K562 (cell line): Measurements from ENCODE around the gene ATG14. TPM values are rescaled to one million over a fixed set of nuclear protein-coding genes. Genes with fewer than 3 reads are reported as not detected.

ENCODE experiments used
- FOXJ2 ChIP-seq: fragments of 200-800 bp; sonication (Bioruptor generic); IDR thresholded peaks from 2 replicates; pipeline ENCODE4 v1.6.1; 2016; ENCODE audit warnings: missing genetic modification characterization, missing compliant biosample characterization
- GABPA ChIP-seq: fragments of 200-800 bp; sonication (Bioruptor generic); conservative IDR thresholded peaks from 2 replicates; pipeline ENCODE4 v1.6.1; 2016; ENCODE audit warnings: low read depth, missing genetic modification characterization, missing compliant biosample characterization
- MXI1 ChIP-seq: IDR thresholded peaks from 2 replicates; pipeline ENCODE4 v1.6.1; 2011; ENCODE audit warnings: low read depth, mild to moderate bottlenecking, improper control_type of control experiment, low read length
- RAD51 ChIP-seq: fragments of 450-650 bp; IDR thresholded peaks from 2 replicates; pipeline ENCODE4 v1.7.1; 2016; ENCODE audit warnings: low read depth, mild to moderate bottlenecking, borderline replicate concordance
- TBP ChIP-seq: optimal IDR thresholded peaks from 2 replicates; pipeline ENCODE3; 2011; ENCODE audit warnings: low read depth, low read length, improper control_type of control experiment
- TFAM ChIP-seq: fragments of 250-450 bp; sonication (Bioruptor Pico); conservative IDR thresholded peaks from 2 replicates; pipeline ENCODE4 v1.5.0; 2021; ENCODE audit warnings: mild to moderate bottlenecking, moderate library complexity
- ZNF263 ChIP-seq: sonication (generic); formaldehyde crosslinking; IDR thresholded peaks from 2 replicates; pipeline ENCODE4 v1.8.0; 2022; ENCODE audit warnings: mild to moderate bottlenecking, missing genetic modification reagents, borderline replicate concordance
- polyA plus RNA-seq, 8 experiments: library from polyadenylated mRNA; depleted of rRNA in 4 of 8; stranded (reverse) in 5 of 8; unstranded in 3 of 8; fragments of >200 nt; fragmentation: Nextera tagmentation in 2 of 8; fragmentation: Illumina TruSeq in 1 of 8; extraction: Ambion mirVana in 2 of 8; extraction: Trizol in 1 of 8; gene quantifications; 2 replicates each; pipeline versions ENCODE4 v1.2.1 to v1.2.3, GENCODE V29; 2011 to 2014; ENCODE audit warnings: inconsistent platforms in 1 of 8, missing spikeins in 1 of 8
- total RNA-seq, 7 experiments: library from RNA; depleted of rRNA in 6 of 7; stranded (reverse); fragments of >200 nt in 6 of 7; fragmentation: Illumina TruSeq in 2 of 7; extraction: Trizol in 2 of 7; gene quantifications; 2 replicates each; pipeline versions ENCODE4 v1.2.1 to v1.2.3, GENCODE V29; 2011 to 2021; ENCODE audit warnings: low replicate concordance in 1 of 7
- TF ChIP-seq, protein P1 (sequence below): fragments of 450-650 bp; IDR thresholded peaks from 2 replicates; pipeline ENCODE4 v1.6.1; 2016; ENCODE audit warnings: low read depth
- TF ChIP-seq, protein P2 (sequence below), 2 experiments: fragments of 450-650 bp; formaldehyde crosslinking in 1 of 2; IDR thresholded peaks; 2 replicates each; pipeline versions ENCODE4 v1.4.0 to v1.6.1; 2014 to 2020; ENCODE audit warnings: mild to moderate bottlenecking in 2 of 2, borderline replicate concordance in 1 of 2, low read depth in 1 of 2

Gene ATG14
- total and polyA plus RNA-seq, 9 of the 15 experiments (the other 6 are each of a cell fraction or from before 2014, with no cell fraction given) = 0.55 to 4.2 (median 3.5) TPM

DNA sequence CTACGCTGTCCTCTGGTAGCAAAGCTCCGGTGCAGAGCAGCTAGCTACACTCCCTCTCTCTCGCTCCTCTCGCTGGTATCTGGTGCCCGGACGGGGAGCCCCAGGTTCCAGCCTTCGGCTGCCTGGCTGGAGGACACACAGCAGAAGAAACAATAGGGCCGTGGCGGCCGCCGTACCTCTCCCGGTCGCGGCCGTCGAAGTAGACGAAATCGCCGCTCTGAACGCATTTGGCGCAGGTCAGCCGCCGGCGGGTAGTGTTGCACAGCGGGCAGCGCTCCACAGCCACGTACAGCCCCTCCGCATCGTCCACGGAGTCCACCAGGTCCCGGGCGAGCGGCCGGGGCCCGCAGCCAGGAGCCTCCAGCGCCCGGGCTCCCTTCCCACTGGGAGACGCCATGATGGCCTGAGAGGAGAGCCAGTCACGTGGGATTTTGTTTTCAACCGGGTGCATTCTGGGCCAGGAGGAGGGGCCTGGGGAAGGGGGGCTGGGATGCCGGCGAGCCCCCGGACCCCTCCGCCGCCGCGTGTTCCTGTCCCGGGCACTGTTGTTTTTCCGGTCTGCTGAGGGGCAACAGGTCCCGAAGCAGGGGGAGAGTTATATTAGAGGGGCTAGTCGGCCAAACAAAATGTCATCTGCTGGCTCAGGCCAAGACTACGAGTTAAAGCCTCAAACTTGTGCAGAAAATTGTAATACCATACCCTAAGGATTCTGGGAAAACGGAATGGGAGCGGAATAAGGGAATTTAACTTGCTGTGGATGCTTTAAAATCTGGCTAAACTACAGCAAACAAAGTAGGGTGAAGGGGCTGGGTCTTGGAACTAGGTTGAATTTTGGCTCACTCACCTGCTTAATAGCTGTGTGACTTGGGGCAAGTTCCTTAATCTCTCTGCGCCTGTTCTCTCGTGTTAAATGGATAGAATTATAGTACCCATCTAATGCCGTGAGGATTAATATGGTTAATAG lies at the start of gene ATG14 (continued):
- TF ChIP-seq RAD51 (peak; percentile 89), FOXJ2 (tag) (peak; percentile 65), TBP (peak; percentile 84), TFAM (CRISPR knock-in tag) (no peak), MXI1 (peak; percentile 19; the same call in 1 of the 2 replicates), ZNF263 (CRISPR knock-in tag) (no peak), GABPA (tag) (peak; percentile 64)
- TF ChIP-seq, protein P1, sequence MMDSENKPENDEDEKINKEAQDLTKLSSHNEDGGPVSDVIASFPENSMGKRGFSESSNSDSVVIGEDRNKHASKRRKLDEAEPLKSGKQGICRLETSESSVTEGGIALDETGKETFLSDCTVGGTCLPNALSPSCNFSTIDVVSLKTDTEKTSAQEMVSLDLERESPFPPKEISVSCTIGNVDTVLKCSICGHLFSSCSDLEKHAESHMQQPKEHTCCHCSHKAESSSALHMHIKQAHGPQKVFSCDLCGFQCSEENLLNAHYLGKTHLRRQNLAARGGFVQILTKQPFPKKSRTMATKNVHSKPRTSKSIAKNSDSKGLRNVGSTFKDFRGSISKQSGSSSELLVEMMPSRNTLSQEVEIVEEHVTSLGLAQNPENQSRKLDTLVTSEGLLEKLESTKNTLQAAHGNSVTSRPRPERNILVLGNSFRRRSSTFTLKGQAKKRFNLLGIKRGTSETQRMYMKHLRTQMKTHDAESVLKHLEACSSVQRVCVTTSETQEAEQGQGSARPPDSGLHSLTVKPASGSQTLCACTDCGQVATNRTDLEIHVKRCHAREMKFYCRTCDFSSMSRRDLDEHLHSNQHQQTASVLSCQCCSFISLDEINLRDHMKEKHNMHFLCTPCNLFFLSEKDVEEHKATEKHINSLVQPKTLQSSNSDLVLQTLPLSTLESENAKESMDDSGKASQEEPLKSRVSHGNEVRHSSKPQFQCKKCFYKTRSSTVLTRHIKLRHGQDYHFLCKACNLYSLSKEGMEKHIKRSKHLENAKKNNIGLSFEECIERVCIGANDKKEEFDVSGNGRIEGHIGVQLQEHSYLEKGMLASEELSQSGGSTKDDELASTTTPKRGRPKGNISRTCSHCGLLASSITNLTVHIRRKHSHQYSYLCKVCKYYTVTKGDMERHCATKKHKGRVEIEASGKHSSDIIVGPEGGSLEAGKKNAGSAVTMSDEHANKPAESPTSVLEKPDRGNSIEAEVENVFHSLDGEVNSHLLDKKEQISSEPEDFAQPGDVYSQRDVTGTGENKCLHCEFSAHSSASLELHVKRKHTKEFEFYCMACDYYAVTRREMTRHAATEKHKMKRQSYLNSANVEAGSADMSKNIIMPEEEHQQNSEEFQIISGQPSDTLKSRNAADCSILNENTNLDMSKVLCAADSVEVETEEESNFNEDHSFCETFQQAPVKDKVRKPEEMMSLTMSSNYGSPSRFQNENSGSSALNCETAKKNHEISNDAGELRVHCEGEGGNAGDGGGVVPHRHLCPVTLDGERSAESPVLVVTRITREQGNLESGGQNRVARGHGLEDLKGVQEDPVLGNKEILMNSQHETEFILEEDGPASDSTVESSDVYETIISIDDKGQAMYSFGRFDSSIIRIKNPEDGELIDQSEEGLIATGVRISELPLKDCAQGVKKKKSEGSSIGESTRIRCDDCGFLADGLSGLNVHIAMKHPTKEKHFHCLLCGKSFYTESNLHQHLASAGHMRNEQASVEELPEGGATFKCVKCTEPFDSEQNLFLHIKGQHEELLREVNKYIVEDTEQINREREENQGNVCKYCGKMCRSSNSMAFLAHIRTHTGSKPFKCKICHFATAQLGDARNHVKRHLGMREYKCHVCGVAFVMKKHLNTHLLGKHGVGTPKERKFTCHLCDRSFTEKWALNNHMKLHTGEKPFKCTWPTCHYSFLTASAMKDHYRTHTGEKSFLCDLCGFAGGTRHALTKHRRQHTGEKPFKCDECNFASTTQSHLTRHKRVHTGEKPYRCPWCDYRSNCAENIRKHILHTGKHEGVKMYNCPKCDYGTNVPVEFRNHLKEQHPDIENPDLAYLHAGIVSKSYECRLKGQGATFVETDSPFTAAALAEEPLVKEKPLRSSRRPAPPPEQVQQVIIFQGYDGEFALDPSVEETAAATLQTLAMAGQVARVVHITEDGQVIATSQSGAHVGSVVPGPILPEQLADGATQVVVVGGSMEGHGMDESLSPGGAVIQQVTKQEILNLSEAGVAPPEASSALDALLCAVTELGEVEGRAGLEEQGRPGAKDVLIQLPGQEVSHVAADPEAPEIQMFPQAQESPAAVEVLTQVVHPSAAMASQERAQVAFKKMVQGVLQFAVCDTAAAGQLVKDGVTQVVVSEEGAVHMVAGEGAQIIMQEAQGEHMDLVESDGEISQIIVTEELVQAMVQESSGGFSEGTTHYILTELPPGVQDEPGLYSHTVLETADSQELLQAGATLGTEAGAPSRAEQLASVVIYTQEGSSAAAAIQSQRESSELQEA = peak; percentile 86
- TF ChIP-seq, protein P2, sequence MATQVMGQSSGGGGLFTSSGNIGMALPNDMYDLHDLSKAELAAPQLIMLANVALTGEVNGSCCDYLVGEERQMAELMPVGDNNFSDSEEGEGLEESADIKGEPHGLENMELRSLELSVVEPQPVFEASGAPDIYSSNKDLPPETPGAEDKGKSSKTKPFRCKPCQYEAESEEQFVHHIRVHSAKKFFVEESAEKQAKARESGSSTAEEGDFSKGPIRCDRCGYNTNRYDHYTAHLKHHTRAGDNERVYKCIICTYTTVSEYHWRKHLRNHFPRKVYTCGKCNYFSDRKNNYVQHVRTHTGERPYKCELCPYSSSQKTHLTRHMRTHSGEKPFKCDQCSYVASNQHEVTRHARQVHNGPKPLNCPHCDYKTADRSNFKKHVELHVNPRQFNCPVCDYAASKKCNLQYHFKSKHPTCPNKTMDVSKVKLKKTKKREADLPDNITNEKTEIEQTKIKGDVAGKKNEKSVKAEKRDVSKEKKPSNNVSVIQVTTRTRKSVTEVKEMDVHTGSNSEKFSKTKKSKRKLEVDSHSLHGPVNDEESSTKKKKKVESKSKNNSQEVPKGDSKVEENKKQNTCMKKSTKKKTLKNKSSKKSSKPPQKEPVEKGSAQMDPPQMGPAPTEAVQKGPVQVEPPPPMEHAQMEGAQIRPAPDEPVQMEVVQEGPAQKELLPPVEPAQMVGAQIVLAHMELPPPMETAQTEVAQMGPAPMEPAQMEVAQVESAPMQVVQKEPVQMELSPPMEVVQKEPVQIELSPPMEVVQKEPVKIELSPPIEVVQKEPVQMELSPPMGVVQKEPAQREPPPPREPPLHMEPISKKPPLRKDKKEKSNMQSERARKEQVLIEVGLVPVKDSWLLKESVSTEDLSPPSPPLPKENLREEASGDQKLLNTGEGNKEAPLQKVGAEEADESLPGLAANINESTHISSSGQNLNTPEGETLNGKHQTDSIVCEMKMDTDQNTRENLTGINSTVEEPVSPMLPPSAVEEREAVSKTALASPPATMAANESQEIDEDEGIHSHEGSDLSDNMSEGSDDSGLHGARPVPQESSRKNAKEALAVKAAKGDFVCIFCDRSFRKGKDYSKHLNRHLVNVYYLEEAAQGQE (IDR thresholded peaks at IDR 0.05; ENCODE audit: borderline replicate concordance) = peak; percentile 42
- TF ChIP-seq, protein P2 (CRISPR knock-in tag; IDR thresholded peaks at IDR 0.05; ENCODE audit: low read depth) = no peak
